Daoy (cell line): ENCODE data around the gene FGD6. TPM values are rescaled to one million over a fixed set of nuclear protein-coding genes. Genes with fewer than 3 reads are reported as not detected.

ENCODE experiments used
- DNase-seq: peaks from one replicate; pipeline ENCODE4 v3.0.0-alpha.2; 2015; ENCODE audit warnings: low read depth
- total RNA-seq: library from RNA; depleted of rRNA; stranded (reverse); fragments of >200 nt; shearing (Covaris generic); gene quantifications from 2 replicates; pipeline ENCODE4 v1.2.3, GENCODE V29; 2014; rRNA removed

FGD6 gene
- total RNA-seq, 1 experiment from 2014 or later, result 12.3 TPM

- DNase-seq, result no peak
Observed at GRCh38 chr12:95085612-95086011, 131.7 kb downstream of the FGD6 start.

- peak; percentile 39 for DNase-seq
Observed at GRCh38 chr12:95083938-95084337, 133.3 kb downstream of the FGD6 start.

- no peak for DNase-seq
Observed at GRCh38 chr12:95083471-95083870, 133.8 kb downstream of the FGD6 start.

GRCh38 chr12:95077341-95077740, 139.9 kb downstream of the FGD6 start:
- DNase-seq, result no peak

- no peak for DNase-seq
Observed at GRCh38 chr12:95074766-95075165, 142.5 kb downstream of the FGD6 start.

- no peak for DNase-seq
Observed at GRCh38 chr12:95073698-95074520, 143.4 kb downstream of the FGD6 start.

- DNase-seq, result peak; percentile 96
Observed at GRCh38 chr12:95072900-95073697, 144.2 kb downstream of the FGD6 start, which contains the start of gene NR2C1. NR2C1 (minus strand) TSS chr12:95073618; CDS start chr12:95067384, 6,234 bp downstream.

- DNase-seq, result no peak
Observed at GRCh38 chr12:95070378-95070777, 146.9 kb downstream of the FGD6 start.

GRCh38 chr12:95066091-95066855, 151.0 kb downstream of the FGD6 start:
- no peak for DNase-seq

- DNase-seq, result no peak
Observed at GRCh38 chr12:95060951-95061350, 156.3 kb downstream of the FGD6 start.

- no peak for DNase-seq
Observed at GRCh38 chr12:95059984-95060383, 157.3 kb downstream of the FGD6 start.

GRCh38 chr12:95057424-95057823, 159.8 kb downstream of the FGD6 start:
- DNase-seq, result no peak

GRCh38 chr12:95055057-95055456, 162.2 kb downstream of the FGD6 start:
- no peak for DNase-seq

- DNase-seq, result no peak
Observed at GRCh38 chr12:95054206-95054605, 163.1 kb downstream of the FGD6 start.

- no peak for DNase-seq
Observed at GRCh38 chr12:95051241-95051640, 166.0 kb downstream of the FGD6 start.

- DNase-seq, result no peak
Observed at GRCh38 chr12:95037906-95038305, 179.4 kb downstream of the FGD6 start.

GRCh38 chr12:95034750-95035149, 182.5 kb downstream of the FGD6 start:
- no peak for DNase-seq

Other genes starting within 250 kb of the FGD6 start
- 376 and 379 TPM in 2 replicates for gene NDUFA12, start 213.8 kb downstream of the FGD6 start, total RNA-seq
- gene NR2C1, start 143.8 kb downstream of the FGD6 start, total RNA-seq, result 25.0 and 25.9 TPM in 2 replicates
- gene VEZT, start 340 bp upstream of the FGD6 start, total RNA-seq, result 61.9 and 102 TPM in 2 replicates